NK-92 (cell line): Measurements from ENCODE around the gene MMD.
"Not testable (repeated sequence)": the region's sequence is repeated elsewhere in the genome, so short reads cannot be mapped to it uniquely, and the experiment has no call there.

Experiments used
- DNase-seq: peaks from one replicate; lab custom pipeline; 2025; ENCODE audit not compliant: unreplicated experiment; lab: John Stamatoyannopoulos, UW

The MMD gene

DNA sequence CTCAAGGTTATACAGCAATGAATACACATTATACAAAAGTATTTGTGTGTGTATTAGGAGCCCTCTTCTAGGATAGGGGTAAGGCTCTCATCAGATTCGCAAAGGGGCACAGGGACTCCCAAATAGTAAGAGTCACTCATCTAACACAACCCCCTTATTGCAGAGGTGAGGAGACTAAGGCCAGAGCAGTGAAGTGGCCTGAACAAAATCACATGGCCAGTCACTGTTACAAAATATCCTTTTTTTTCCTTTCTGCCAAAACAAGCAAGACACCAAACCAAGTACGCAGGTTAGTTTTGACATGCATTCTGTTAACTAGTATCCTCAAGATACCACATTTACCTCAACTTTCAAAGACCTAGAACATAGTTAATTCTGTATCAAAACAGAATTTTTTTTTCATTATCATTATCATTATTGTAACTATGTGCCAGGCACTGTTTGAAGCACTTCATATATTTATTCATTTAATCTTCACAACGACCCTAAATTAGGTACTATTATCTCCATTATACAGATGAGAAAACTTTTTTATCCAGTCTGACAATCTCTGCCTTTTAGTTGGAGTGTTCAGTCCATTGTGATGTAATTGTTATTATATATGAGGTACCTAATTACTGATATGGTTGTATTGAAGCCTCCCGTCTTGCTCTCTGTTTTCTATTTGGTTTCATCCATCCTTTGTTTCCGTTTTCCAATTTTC is 25.7 kb downstream of the MMD start:
- DNase-seq, result no peak

DNA sequence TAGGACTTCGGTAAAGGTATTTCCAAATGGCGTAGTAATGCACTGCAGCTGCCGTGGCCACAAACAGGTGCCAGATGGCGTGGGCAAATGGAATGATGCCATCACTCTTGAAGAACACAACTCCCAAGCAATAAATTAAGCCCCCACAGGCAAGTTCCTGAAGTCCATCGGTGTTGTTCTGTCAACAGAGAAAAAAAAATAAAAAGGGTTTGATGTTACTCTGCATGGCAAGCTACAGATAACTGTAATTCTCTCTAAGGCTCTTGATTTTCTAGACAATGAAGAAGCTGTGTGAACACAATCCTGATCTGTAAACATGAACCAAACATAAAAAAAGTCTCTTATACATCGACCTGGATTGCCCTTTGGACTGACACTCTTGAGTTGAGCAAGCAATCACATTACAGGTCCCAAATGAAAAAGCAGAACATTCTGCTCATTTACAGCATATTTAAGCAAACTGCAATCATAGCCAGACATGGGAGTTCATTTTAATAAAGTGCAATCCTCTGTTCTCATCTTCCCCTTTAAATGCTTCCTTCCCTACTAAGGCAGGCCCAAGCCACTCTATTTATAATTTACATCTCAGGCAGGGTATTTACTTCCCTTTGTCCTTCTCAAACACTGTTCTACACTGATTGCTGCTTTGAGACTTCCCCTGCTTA is 27.1 kb downstream of the MMD start:
- DNase-seq, result no peak

DNA sequence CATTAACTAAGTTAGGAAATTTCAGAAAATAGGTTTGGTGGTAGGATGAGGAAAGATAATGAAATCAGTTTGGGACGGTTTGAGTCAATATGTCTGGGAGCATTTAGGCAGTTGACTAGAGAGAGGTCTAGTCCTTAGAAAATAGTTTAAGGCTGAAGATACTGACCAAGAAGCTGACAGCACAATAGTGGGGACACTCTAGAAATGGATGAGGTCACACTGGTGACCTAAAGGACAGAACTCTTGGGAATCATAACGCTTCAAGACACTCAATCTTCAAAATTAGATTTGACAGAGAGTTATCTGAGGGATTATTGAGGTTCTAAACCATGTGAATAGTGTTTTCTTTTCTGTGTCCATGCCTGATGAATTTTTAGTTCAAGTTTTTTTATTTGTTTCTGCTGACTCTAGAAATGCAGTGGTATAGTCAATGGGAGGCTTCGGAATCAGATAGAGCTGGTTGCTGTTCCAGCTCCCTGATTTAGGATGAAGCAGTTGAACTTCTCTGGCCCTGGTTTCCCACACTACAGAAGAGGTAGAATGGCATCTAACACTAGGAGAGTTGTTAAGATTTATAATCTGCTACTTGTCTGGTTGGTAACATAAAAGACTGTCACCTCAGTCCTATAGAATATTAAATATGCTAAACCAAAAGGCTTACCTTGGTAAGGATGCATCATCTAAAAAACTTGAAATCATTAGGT is 29.7 kb downstream of the MMD start:
- no peak for DNase-seq

DNA sequence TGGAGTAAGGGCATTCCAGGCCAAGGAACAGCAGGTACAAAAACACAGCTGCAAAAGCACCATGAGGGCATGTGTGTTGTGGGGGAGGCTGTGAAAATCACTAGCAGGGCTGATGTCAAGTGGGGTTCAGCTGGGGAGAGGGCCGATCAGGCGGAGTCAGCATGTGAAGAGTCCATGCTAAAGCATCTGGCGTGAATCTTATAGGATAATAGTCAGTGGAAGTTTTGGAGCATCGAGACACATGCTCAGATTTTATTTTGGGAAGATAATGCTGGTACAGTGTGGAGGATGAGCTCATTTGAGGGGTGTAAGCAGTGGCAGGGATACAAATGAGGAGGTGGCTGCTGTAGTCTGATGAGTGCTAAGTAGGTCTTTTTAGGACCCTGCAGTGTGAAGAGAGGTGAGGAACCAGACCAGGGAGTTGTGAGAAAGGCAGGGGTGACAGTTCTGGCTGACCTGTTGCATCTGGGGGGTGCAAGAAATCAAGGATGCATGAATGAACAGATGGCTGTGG is 30.3 kb downstream of the MMD start:
- DNase-seq, result no peak

DNA sequence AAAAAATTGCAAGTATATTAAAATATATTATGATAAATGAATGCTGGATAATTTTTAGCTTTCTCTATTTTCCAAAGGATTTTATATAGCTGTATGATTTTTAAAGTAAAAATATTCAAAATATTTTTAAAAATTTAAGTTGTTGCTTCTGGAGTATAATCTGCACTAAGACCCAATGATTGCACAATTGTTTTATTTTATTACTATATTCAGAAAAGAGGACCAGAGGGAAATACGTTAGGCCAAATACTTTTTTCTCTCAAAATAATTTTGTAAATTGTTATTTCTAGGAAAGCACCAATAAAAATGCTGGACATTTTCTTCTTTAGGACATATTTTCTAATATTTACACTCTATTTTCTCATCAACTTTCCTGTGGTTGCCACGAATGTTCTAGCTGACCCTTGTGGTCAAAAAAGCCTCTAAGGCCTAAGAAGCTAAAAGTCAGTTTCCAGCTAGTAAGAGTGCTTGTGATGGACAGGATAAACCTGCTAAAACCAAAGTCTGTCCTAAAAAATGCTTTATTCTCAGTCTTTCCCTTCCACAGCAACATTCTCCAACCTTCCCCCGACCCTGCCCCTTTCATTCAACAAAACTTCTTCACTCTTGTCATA is 31.2 kb downstream of the MMD start:
- DNase-seq, result no peak

DNA sequence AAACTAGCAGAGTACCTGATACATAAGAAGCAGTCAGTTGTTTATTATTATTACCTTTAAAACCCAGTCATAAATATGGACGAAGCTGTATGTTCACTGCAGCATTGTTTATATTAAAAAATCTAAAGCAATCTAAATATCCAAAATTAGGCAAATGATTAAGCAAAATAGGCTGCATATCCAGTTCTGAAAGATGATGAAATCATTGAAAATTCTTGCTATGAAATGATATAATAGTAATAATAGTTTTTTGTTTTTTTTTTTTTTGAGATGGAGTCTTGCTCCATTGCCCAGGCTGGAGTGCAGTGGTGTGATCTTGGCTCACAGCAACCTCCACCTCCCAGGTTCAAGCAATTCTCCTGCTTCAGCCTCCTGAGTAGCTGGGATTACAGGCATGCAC is 31.9 kb downstream of the MMD start:
- not testable (repeated sequence) for DNase-seq

DNA sequence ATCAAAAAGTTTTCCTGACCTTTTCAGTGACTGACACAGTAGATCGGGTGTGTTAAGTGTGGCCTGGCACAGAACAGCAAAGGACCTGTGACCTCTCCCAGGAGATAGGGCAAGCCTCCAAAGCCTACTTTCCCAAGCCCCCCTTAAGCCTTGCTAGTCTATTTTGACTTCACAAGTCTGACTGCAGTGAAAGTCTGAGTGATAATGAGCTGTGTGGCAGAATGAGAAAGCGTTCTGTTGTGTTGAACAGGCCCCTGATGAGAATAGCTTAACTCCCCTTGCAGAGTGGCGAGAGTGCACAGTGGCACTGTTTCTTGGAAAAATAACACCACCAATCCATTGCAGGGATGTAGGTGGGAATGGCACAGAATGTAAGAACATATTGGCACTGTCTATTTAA is 32.8 kb downstream of the MMD start:
- DNase-seq, result no peak

DNA sequence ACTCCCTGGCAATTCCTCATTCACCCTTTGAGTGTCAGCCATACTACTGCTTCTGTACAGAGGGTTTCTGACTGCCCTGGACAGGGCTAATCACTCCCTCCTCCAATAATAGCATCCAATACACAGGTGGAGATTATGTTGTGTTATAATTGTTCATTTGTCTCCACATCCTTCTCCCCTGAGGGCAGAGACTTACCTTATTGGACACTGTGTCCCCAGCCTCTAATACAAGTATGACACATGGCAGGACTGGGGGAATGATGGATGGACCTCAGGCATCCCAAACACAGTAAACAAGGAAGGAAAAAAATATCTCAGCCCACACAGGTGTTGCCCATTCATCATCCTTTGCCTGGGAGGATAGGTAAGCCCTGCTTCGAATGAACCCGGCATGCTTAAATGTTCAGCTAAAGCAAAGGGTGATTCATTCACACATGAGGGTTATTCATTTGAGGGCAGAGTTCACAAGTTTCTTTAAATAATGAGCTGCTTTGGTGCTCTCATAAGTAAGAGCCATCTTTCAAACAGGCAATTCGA is 34.8 kb downstream of the MMD start:
- DNase-seq, result no peak

DNA sequence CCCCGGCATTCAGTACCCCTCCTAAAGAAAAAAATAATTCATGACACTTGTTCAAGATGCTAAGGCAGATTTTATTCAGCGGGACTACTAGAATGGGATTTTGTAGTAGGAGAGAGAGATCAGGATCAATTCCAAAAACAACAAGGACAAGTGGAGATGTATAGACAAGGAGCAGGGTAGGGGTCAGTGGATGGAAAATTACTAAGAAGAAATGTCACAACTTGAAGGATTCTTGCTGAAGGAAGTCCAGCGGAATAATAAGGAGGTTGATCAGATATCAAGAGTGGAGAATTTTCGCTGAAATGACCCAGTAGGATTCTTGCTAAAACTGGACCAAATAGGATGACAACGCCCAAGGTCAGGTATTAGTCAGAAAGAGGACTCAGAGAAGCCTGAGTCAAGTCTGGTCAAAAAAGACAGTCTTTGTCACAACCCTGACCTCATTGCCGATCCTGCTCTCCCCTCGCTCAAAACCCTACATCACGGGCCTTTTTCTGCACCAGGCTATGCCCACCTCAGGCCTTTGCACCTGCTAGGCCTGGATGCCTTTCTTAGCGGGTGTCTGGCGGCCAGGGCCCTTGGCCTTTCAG is 36.9 kb downstream of the MMD start:
- no peak for DNase-seq

DNA sequence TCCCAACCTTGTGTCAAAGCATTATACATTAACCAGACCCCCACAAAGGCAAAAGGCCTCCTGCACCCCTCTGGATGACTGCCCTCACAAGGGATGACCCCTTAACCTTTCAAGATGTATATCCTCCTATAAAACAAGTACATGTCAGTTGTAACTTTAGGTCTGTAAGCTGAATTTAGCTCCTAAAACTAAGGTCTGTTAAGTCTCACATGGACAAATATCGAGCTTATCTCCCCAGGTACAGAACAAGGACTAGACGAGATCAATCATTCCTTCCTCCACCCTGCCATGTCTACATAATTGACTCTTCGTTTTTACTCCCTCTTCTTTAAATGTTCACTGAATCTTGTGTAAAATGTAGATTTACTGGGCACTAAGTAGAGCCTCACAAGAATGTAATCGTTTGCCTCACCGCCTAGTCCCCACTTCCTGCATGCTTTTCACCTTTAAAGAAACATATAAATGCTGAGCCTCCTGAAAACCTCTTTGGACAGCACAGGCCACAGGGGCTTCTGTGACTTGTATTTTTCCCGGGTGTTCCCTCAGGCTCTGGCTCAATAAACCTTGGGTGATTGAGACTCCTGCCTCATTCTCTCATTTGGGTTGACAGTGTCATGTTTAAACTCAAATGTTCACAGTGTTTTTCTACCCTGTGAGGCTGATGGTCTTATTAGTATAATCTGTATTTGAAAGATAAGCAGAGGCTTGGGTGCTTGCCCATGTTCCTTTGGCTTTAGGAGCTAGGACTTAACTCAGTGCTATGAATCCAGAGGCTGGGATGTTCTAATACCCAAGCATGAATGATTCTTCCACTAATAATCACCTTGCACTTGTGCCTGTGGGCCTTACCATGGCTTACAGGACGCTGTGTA is 37.6 kb downstream of the MMD start:
- no peak for DNase-seq

DNA sequence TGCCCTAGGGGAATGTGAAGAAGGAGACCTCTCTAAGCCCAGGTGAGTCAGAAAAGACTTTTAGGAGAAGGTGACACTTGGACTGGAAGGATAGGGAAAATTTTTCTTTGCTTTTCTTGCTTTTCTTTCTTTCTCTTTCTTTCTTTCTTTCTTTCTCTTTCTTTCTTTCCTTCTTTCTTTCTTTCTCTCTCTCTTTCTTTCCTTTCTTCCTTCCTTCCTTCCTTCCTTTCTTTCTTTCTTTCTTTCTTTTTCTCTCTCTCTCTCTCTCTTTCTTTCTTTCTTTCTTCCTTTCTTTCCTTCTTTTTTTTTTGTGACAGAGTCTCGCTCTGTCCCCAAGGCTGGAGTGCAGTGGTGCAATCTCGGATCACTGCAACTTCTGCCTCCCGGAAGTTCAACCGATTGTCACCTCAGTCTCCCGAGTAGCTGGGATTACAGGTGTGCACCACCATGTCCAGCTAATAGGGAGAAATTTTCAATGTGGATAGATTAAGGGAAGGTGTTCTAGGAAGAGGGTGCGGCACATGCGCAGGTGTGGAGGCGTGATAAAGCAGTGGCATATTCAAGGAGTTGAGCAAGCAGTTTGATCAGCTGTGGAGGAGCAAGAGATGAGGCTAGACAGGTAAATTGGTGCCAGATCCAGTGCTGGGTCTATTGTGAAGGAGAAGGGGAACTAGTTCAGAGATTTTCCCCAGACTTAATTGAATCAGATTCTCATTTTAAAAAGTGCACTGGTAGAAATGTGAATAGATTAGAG is 40.4 kb downstream of the MMD start:
- no peak for DNase-seq

DNA sequence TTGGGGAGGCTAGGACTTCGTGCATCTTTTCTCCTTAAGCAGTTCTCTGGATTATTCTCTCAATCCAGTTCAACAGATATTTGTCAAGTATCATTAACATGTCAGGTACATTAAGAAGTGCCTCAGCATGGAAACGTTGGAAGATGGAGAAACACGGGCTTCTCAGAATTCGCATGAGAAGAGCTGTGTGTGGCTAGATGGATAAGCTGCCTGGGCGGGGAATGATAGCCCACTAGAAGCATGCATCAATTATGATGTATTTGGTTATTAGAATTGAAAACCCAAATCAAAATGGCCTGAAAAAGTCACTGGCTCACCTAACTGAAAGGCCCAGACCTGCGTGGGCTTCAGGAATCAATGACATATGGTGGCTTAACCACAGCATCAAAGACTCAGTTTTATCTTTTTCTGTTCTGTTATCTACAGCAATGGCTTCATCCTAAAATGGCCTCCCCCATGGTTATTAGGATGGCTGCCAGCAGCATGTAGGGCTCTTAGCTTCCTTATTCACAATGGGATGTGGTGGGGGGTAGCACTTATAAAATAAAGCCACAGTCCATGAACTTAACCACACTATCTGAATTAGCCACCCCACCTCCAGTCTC is 43.9 kb downstream of the MMD start:
- no peak for DNase-seq

DNA sequence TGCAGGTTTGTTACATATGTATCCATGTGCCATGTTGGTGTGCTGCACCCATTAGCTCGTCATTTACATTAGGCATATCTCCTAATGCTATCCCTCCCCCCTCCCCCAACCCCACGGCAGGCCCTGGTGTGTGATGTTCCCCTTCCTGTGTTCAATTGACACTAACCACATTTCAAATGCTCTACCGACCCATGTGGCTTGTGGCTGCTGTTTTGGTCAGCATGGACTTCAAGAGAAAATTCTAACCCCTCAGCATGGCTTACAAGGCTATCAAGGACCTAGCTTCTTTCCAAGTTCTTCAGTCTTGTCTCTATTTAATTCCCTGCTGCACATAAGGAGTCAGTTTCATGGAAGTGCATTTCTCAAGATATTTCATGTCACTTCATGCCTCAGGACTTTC is 52.9 kb downstream of the MMD start:
- DNase-seq, result no peak

DNA sequence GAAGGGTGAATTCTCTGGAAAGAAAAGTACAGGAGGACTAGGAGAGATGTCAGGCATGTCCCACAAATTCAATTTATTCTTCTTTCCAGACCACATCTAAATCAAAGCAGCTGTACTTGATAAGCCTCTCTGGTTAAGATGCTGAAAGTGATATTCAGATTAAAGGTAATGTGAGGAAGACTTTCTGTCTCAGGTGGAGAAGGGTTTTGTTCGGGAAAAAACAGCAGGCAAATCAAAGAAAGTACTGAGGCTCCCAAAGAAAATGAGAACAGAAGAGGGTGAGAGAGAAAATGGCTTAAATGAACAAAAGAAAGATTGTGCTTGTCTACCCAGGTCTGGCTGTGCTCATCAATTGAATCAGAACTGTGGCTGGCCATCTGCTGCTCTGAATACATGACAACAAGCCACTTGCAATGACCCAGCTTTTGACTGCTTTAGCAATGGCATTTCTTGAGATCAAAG is 55.6 kb downstream of the MMD start:
- no peak for DNase-seq

DNA sequence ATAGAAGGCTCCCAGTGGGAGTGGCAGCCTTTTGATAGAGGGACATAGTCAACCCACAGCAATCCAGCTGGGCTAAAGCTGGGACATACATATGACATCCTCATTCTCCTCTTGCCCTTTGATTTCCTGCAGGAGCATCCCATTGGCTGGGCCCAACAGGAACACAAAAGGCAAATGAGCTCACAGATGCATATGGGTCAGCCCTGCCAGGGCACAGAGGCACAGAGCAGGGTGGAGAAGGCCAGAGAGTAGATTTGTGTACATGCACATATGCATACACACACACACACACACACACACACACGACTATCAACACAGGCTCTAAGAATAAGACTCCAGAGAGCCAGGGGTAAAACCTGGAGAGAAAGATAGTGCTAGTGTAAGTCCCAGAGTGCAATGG is 58.6 kb downstream of the MMD start:
- DNase-seq, result no peak

DNA sequence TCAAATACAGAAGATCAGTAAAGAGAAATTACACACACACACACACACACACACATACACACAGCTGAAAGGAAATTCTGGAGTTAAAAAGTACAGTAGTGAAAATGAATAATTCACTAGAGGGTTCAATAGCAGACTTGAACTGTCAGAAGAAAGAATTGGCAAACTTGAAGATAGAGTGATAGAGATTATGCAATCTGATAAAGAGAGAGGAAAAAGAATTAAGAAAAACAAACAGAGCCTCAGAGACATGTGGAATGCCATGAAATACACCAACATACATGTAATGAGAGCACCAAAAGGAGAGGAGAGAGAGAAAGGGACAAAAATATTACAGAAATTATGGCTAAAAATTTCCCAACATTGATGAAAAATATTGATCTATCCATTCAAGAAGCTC is 60.7 kb downstream of the MMD start:
- DNase-seq, result no peak

DNA sequence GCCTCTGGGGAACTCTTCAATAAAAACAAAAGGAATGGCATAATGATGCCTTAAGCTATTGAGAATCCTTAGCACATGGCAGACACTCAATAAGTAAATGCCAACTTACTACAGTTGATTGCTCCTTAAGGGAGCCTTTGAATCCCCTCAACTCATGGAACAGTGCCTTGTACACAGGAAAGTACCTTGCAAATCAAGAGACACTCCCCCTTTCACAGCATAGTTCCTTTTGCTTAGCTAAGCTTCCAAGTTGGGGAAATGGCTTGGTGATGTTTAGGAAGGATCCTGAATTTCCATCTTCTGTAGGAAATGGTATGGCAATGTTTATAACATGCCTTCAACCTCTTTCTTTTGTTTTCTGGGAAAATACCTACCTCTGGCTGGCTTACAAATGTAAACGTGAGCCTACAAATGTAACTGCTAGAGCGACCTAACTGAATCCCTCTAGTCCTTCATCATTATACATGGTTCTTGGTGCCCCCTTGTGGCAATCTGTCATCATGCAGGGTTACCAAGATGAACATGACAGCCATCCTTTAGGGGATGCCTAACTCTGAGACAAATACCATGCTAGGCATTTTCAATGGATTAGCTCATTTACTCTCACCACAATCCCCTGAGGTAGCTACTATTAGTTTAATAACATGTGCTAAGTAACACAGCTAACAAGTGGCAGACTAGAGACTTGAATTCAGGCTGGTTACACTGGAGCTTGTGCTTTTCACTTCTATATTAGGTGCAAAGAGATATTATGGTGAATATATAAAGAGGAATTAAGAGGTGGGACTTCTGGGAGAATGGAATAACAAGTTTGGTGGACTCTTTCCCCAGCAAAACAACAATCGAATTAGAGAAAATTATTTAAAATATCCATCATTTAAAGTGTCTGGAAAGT is 65.0 kb downstream of the MMD start:
- DNase-seq, result no peak

DNA sequence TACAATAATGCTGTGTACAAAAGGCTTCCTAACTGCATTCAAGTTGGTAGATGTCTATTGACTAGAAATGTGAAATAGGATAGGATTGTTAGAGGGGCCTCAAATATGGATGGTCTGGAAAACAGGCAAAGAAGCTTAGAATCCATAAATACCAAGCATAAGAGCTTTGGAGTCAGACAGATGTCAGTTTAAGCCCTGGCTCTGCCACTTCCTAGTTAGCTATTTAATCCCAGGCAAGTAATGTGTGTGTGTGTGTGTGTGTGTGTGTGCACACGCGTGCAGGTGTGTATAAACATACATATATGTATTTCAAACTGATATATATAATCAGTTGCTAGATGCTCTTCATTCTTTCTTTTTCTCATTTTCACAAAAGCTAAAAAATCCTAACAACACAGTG is 66.7 kb downstream of the MMD start:
- no peak for DNase-seq
